Measurements from ENCODE around the gene BSCL2. TPM values are rescaled to one million over a fixed set of nuclear protein-coding genes. Genes with fewer than 3 reads are reported as not detected.

The BSCL2 gene
- total and polyA plus RNA-seq, 2 of the 13 experiments (the other 11 are each of a cell fraction or from before 2014, with no cell fraction given), result 19.5 to 21.1 TPM

- no peak for TF ChIP-seq AFF4 (CRISPR knock-in tag; IDR thresholded peaks at IDR 0.05)
- no peak for TF ChIP-seq NR0B2 (CRISPR knock-in tag; IDR thresholded peaks at IDR 0.05)
- no peak for TF ChIP-seq SNAPC5 (CRISPR knock-in tag; IDR thresholded peaks at IDR 0.05; ENCODE audit: borderline replicate concordance)
- peak; percentile 63; the same call in 1 of the 2 replicates for TF ChIP-seq PITX1 (CRISPR knock-in tag; IDR thresholded peaks at IDR 0.05)
- peak; percentile 85 for TF ChIP-seq KDM2A (CRISPR knock-in tag; IDR thresholded peaks at IDR 0.05; ENCODE audit: borderline replicate concordance, low read depth)
- TF ChIP-seq ZSCAN31 (CRISPR knock-in tag; IDR thresholded peaks at IDR 0.05; ENCODE audit: low read depth), result peak; percentile 69
- peak; percentile 40; the same call in 1 of the 2 replicates for TF ChIP-seq ZBED4 (CRISPR knock-in tag; IDR thresholded peaks at IDR 0.05; ENCODE audit: borderline replicate concordance)
- peak; percentile 57; the same call in 1 of the 2 replicates for TF ChIP-seq NRL (CRISPR knock-in tag; IDR thresholded peaks at IDR 0.05; ENCODE audit: borderline replicate concordance)
- peak; percentile 24; the same call in 1 of the 2 replicates for TF ChIP-seq DMAP1 (CRISPR knock-in tag; IDR thresholded peaks at IDR 0.05)
- TF ChIP-seq MAFF (IDR thresholded peaks at IDR 0.05; ENCODE audit: low read depth, low read length), result no peak
- TF ChIP-seq POGZ (CRISPR knock-in tag; IDR thresholded peaks at IDR 0.05), result peak; percentile 65; the same call in 1 of the 2 replicates
- TF ChIP-seq ZNF280D (CRISPR knock-in tag; IDR thresholded peaks at IDR 0.05), result peak; percentile 64; the same call in 1 of the 2 replicates
- TF ChIP-seq LBX2 (CRISPR knock-in tag; IDR thresholded peaks at IDR 0.05; ENCODE audit: borderline replicate concordance), result no peak
- TF ChIP-seq ATF1 (CRISPR knock-in tag; IDR thresholded peaks at IDR 0.05), result no peak
- no peak for TF ChIP-seq ZNF234 (CRISPR knock-in tag; conservative IDR thresholded peaks at IDR 0.05)
- TF ChIP-seq HIVEP1 (CRISPR knock-in tag; IDR thresholded peaks at IDR 0.05), result peak; percentile 90
These were observed 28.2 kb downstream of the BSCL2 start, which contains the start of gene UBXN1 (continued) for GRCh38 chr11:62678770-62679696.

Data from HepG2 (cell line).